Mononuclear cell (primary cell): Measurements from ENCODE around the gene NRL. TPM values are rescaled to one million over a fixed set of nuclear protein-coding genes. Genes with fewer than 3 reads are reported as not detected.

Source experiments
- H3K27me3 ChIP-seq: 2 replicates; pipeline ENCODE4 v1.6.0; 2011; ENCODE audit warnings: low read length, control low read depth; ENCODE audit not compliant: insufficient read depth
- H3K4me1 ChIP-seq: 2 replicates; pipeline ENCODE4 v1.5.1; 2011; ENCODE audit warnings: mild to moderate bottlenecking, low read length, control low read depth; ENCODE audit not compliant: insufficient read depth
- H3K4me3 ChIP-seq: 2 replicates; pipeline ENCODE4 v1.5.1; 2011; ENCODE audit warnings: mild to moderate bottlenecking, low read length, moderate library complexity
- H3K9me3 ChIP-seq: 2 replicates; pipeline ENCODE4 v1.5.1; 2011; ENCODE audit warnings: low read depth, mild to moderate bottlenecking, control low read depth, low read length
- total RNA-seq: library from RNA; depleted of rRNA; stranded (reverse); fragments of >200 nt; gene quantifications from one replicate; pipeline ENCODE4 v1.2.3, GENCODE V29; 2012

The NRL gene
- total RNA-seq, 1 donor: 1.2 TPM

DNA sequence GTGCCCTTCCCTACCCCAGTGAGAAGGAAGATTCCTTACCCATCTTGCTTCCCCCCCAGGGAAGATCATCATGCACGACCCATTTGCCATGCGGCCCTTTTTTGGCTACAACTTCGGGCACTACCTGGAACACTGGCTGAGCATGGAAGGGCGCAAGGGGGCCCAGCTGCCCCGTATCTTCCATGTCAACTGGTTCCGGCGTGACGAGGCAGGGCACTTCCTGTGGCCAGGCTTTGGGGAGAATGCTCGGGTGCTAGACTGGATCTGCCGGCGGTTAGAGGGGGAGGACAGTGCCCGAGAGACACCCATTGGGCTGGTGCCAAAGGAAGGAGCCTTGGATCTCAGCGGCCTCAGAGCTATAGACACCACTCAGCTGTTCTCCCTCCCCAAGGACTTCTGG lies 11.3 kb downstream of the NRL start:
- Histone ChIP-seq H3K27me3 (no peaks in the 10 kb centered on the region), H3K4me3 (no peak overlapping the region), H3K9me3 (no peaks in the 10 kb centered on the region), H3K4me1 (peaks cover 22% of the 10 kb centered on the region)

DNA sequence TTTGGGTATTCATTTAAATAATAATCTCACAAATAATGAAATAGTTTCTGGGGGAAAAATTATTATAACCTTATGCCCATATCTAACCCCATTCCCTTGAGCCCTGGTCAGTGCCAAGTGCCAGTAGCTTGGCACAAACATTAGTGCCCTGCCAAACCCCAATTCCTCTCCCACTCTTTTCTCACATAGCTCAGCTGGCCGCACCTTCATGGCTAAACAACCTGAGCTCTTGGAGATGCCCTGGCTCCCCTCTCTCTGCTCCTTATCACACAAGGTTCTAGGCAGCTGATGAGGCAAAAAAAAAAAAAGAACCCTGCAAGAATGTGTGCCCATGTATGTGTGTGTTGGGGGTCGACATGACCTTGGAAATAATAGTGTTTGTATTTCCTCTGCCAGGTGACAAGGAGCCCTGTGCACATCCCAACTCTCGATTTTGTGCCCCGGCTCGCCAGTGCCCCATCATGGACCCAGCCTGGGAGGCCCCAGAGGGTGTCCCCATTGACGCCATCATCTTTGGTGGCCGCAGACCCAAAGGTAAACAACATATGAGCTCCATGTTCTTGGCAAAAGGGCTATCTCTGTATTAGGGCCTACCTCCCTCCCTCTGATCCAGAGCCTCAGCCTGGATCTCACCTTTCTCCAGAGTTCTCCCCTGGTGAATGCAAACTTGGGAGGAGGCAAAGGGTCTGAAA lies 12.2 kb downstream of the NRL start:
- Histone ChIP-seq H3K4me3 (no peak overlapping the region), H3K27me3 (no peaks in the 10 kb centered on the region), H3K9me3 (no peaks in the 10 kb centered on the region), H3K4me1 (peaks cover 17% of the 10 kb centered on the region)

DNA sequence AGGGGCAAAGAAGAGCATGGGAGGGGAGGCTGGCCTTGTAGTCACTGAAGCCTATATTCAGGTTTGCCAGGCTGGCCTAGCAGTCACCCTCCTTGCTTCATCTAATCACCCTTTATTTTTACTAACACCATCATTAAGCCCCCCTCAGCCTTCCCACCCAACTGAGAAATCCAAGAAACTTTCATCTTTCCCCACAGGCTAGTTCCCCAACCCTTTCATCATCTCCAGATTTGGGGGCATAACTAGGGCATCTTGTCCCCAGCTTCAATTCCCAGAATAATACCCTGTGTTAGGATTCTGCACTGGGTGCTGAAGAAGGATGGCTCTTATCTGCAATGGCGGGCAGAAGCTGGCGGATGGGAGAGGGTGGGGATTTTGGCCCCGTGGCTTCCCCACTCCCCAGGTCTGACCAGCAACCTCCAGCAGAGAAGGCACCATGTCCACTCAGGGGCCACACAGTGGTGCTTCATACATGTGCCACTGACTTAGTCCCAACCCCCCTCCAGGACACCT lies 13.7 kb downstream of the NRL start:
- Histone ChIP-seq H3K27me3 (no peaks in the 10 kb centered on the region), H3K4me3 (no peak overlapping the region), H3K4me1 (peaks cover 17% of the 10 kb centered on the region), H3K9me3 (no peaks in the 10 kb centered on the region)

DNA sequence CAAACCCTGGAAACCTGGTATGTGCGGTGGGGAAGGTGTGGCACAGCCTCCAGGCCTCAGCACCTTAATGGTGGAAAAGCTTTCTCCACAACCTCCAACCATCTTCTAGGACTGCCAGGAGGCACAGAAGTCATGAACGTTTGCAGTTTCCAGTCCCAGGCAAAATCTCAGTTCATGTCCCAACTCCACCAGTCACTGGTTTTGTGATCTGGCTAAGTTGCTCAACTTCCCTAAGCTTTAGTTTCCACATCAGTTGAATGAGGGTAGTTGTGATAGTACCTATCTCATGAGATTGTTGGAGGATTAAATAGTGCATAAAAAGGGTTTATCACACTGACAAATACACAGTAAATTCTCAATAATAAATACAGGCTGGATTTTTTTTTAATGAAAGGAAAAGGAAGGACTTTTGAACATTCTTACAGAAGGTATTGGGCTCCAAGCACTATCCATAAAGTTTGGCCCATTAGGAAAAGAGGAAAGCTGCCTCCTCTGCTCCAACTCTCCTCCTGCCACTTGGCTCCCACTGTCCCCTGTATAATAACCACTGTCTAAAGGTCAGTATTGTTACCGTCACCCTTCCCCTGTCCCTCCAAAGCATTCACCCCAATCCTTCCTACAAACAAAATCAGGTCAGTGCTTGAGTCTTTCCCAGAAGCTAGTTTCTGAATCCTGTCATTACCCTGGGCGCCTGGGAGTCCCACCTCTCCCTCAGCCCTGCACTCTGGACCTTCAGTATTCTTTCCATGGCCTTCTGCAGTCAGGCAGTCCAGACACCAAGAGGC lies 14.4 kb downstream of the NRL start:
- H3K9me3 ChIP-seq: no peaks in the 10 kb centered on the region
- H3K4me1 ChIP-seq: peaks cover 24% of the 10 kb centered on the region
- H3K4me3 ChIP-seq: no peak overlapping the region
- H3K27me3 ChIP-seq: no peaks in the 10 kb centered on the region

DNA sequence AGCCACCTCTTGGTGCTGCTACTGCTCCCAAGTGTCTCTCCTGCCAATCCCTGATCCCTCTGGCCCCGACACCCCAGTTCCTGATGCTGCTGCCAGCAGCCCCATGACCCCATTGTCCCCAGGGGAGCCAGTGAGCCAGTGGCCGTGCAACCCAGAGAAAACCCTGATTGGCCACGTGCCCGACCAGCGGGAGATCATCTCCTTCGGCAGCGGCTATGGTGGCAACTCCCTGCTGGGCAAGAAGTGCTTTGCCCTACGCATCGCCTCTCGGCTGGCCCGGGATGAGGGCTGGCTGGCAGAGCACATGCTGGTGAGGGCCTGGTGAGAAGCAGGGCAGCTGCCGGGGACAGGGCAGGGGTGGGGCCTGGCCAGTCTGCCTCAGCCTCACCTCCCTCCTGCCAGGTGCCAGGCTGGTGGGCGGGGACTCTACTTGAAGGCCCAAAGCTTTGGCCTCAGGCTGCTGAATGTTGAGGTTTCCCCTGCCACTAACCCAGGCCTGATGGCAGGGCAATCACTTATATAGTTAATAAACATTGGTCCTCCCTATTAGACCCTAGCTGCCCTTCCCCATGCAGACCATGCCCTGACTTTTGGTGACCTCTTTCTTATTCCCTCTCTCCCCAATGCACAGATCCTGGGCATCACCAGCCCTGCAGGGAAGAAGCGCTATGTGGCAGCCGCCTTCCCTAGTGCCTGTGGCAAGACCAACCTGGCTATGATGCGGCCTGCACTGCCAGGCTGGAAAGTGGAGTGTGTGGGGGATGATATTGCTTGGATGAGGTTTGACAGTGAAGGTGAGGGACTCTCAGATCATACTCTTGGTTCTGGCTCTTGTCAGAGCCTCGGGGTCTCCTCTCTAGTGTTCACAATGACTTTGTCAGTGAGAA lies 15.6 kb downstream of the NRL start:
- Histone ChIP-seq H3K9me3 (no peaks in the 10 kb centered on the region), H3K4me1 (peaks cover 33% of the 10 kb centered on the region), H3K4me3 (no peak overlapping the region), H3K27me3 (no peaks in the 10 kb centered on the region)

DNA sequence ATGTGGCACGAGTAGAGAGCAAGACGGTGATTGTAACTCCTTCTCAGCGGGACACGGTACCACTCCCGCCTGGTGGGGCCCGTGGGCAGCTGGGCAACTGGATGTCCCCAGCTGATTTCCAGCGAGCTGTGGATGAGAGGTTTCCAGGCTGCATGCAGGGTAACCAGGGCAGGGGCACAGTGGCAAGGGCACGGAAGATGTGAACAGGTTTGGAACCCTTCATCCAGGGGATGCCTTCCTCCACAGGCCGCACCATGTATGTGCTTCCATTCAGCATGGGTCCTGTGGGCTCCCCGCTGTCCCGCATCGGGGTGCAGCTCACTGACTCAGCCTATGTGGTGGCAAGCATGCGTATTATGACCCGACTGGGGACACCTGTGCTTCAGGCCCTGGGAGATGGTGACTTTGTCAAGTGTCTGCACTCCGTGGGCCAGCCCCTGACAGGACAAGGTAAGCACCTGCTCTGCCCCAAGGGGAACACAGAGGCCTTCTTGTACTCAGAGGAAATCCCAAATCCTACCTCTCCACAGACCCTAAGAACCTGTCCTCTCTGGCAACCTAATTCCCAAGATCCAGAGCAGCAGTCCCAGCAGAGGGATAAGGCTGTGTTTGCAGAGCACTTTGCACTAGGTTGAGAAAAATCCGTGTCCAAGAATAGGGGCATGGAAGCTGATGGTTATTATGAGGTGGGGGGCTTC lies 16.4 kb downstream of the NRL start:
- Histone ChIP-seq H3K4me1 (peaks cover 38% of the 10 kb centered on the region), H3K27me3 (no peaks in the 10 kb centered on the region), H3K4me3 (no peak overlapping the region), H3K9me3 (no peaks in the 10 kb centered on the region)

DNA sequence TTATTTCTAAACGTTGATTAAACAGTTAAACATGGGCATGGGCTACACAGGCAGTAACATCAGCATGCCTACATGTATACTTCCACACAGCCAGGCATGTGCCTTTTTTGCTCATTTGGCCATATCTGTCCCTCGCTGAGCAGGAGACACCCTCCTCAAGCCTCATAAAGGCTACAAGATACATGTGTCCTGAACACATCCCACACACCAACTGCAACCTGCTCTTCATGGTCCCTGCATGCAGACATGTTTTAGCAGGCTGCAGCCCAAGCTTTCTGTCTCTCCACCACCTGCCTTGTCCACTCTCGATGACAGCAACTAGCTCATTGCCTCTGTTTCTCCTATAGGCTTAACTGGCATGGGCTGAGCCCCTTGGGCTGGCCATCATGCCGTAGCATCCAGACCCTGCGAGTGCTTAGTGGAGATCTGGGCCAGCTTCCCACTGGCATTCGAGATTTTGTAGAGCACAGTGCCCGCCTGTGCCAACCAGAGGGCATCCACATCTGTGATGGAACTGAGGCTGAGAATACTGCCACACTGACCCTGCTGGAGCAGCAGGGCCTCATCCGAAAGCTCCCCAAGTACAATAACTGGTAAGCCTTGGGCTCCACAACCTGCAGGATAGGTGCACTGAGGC lies 18.1 kb downstream of the NRL start:
- peaks cover 53% of the 10 kb centered on the region for H3K4me1 ChIP-seq
- H3K4me3 ChIP-seq: no peak overlapping the region
- H3K9me3 ChIP-seq: no peaks in the 10 kb centered on the region
- H3K27me3 ChIP-seq: no peaks in the 10 kb centered on the region

DNA sequence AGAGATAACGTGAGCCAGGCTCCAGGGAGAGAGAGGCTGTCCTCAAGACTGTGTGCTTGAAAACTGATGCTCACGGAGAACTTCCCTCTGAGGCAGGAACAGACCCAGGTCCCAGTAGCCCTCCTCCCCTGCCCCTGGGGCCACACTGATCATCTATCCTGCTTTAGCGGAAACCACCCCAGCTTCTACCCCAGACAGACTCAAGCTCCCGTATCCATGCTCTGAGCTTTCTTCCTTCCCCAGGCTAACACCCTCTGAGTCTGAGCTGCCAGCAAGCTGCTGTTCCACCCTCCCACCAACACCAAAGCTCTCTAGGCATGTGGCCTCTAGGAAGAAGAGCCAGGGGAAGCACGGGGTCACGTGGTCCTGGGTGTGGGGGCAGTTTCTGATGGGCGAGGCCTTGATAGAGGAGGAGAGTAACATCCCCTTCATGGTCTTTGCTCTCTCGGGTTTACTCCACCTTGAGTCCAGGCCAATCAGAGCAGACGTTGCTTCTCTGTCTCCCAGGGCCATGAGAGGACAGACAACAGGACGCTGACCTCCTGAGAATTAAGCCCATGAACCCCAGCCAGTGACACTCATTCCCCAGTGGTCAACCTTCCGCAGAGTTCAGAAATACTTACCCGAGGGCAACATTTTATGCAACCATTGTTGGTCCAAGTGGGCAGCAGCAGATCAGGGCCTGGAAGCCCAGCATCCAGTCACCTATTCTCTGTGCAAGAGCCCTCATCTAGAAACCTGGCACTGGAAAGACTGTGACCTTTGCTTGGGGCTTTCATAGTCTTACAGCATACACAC lies 19.3 kb downstream of the NRL start:
- Histone ChIP-seq H3K4me1 (peaks cover 59% of the 10 kb centered on the region), H3K4me3 (peak overlapping the region; percentile 83), H3K9me3 (no peaks in the 10 kb centered on the region), H3K27me3 (no peaks in the 10 kb centered on the region)

DNA sequence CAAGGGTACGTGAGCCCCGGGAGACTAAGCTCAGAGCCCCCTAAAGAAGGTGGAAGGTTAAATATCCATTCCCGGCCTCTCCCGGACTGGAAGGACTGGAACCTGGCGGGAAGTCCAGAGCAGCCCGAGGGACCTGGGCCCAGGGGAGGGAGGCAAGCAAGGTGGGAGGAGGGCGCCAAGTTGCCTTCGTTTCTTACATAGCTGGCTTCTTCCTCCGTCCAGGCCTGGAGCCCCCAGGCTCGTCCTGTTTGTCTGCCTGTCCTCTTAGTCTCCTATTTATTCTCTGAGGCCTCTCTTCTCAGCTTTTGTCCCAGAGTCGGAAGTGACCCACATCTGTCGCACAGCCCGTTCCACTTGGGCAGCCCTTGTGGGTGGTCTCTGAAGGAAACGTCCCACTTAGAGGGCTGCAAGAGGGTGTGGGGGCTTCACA lies 19.9 kb downstream of the NRL start:
- peaks cover 58% of the 10 kb centered on the region for H3K4me1 ChIP-seq
- peak overlapping the region; percentile 83 for H3K4me3 ChIP-seq
- no peaks in the 10 kb centered on the region for H3K27me3 ChIP-seq
- H3K9me3 ChIP-seq: no peaks in the 10 kb centered on the region

DNA sequence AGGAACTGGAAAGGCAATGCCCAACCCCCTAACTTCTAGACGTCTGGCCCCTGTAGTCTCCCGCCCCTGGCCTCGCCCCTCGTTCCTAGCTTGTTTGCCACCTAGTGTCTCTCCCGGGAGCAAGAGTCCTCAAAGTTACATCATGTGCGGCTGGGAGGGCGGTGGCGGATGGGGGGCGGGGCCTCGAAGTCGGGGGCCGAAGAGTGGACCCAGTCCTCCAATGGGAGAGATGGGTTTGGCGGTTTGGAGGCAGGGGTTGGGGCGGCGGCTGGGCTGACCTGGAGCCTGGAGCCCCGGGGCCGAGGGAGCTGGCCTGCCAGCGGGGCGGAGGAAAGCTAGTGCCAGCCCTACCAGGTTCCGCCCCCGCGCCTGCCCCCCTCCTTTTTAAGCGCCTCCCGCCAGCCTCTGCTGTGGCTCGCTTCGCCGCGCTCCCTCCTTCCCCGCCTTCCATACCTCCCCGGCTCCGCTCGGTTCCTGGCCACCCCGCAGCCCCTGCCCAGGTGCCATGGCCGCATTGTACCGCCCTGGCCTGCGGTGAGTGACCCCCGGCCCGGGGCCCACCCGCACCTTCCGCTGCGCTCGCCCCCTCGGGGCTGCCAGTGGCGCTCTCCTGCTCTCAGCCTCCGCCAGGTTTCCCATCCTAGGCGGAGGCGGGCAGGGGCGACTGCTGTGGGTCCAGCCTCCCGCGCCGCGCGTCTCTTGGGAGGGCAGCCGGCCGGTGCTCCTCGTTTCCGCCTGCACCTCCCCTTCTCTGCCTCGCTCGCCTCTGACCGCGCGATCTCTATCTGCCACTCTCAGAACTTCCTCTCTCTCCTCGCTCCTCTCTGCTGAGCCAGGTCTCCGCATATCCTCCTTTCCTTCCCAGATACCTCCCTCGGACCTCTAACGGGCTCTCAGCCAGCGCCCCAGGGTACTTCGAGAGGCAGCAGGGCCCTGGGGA lies 20.6 kb downstream of the NRL start, which contains the start of gene PCK2:
Gene PCK2 (plus strand): TSS at position 411 of the 940 bp plus-strand sequence. CDS start 95 bp downstream, at position 506.
- Histone ChIP-seq H3K4me1 (peaks cover 52% of the 10 kb centered on the region), H3K27me3 (no peaks in the 10 kb centered on the region), H3K9me3 (no peaks in the 10 kb centered on the region), H3K4me3 (peak within 1 kb of the TSS; percentile 83)

DNA sequence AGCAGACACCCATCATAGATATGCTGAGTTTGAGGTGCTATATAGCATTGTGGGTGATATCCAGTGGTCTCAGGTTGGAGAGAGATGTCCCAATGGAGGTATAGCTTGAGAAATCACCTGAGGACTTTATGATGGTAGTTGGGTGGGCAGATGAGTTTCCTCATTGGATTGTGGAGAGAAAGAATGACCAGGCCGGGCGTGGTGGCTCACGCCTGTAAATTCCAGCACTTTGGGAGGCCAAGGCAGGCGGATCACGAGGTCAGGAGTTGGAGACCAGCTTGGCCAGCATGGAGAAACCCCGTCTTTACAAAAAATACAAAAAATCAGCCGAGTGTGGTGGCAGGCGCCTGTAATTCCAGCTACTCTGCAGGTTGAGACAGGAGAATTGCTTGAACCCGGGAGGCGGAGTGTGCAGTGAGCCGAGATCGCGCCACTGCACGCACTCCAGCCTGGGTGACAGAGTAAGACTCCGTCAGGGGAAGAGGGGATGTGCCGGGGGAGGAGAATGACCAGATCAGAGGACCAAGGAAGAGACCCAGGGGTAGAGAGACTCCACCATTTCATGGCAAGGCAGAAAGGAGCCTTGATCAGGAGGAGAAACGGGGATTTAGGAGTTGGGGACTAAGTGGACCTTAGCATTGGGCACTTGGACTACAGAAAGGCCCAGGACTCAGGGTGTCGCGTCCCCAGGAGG lies 21.4 kb downstream of the NRL start:
- peak overlapping the region; percentile 83 for H3K4me3 ChIP-seq
- H3K27me3 ChIP-seq: no peaks in the 10 kb centered on the region
- H3K4me1 ChIP-seq: peaks cover 46% of the 10 kb centered on the region
- H3K9me3 ChIP-seq: no peaks in the 10 kb centered on the region

DNA sequence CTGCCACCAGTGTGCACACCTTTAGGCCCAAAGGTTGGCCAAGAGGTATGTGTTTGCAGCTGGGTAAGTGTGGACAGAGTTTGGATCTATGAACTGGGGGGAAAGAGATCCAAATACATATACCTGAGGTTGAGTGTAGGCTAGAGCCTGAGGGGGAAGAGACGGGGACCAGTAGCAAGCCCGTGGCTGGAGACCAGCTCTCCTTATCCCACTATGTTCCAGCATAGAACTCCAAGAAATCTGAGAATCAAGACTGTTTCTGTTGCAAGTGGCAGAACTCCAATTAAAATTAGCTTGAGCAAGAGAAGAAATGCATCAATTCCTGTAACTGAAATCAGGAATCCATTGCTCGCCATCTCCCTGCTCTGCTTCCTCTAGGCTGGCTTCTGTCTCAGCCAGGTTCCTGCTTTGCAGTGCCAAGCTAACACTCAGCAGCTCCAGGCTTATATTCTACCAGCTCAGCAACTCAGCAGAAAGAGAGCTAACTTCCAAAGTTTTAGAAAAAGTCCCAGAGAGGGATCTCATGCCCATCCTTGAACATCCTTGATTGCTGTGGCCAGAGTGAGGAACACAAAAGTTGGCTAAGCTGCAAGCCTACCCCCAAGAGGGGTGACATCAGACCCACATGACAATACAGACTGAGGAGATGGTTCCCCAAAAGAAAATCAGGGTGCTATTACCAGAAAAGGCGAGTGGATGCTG lies 22.1 kb downstream of the NRL start:
- Histone ChIP-seq H3K4me3 (no peak overlapping the region), H3K4me1 (peaks cover 46% of the 10 kb centered on the region), H3K27me3 (no peaks in the 10 kb centered on the region), H3K9me3 (no peaks in the 10 kb centered on the region)
